Smooth muscle cell (in vitro differentiated cells): ENCODE results near the gene PHYKPL. TPM values are rescaled to one million over a fixed set of nuclear protein-coding genes. Genes with fewer than 3 reads are reported as not detected.

Source experiments
- DNase-seq: peaks from one replicate; lab custom pipeline; 2025; ENCODE audit not compliant: unreplicated experiment; lab: John Stamatoyannopoulos, UW
- H2AFZ ChIP-seq: fragments of 200-600 bp; sonication (generic); 2 replicates; pipeline ENCODE4 v1.6.0; 2016; ENCODE audit warnings: antibody characterized with exemption, low read depth, mild to moderate bottlenecking
- H3F3A ChIP-seq: fragments of 200-600 bp; sonication (generic); 2 replicates; pipeline ENCODE4 v1.6.0; 2017; ENCODE audit warnings: antibody characterized with exemption, low read depth
- H3K27ac ChIP-seq: fragments of 200-600 bp; sonication (generic); 2 replicates; pipeline ENCODE4 v1.5.1; 2016; ENCODE audit warnings: low read depth, mild to moderate bottlenecking
- H3K27me3 ChIP-seq: fragments of 200-600 bp; sonication (generic); 2 replicates; pipeline ENCODE4 v1.6.1; 2016; ENCODE audit warnings: low read depth, mild to moderate bottlenecking
- H3K36me3 ChIP-seq: fragments of 200-600 bp; sonication (generic); 2 replicates; pipeline ENCODE4 v1.5.1; 2016; ENCODE audit warnings: low read depth
- H3K4me1 ChIP-seq: fragments of 200-600 bp; sonication (generic); 2 replicates; pipeline ENCODE4 v1.5.1; 2016; ENCODE audit warnings: low read depth
- H3K4me2 ChIP-seq: fragments of 200-600 bp; sonication (generic); 2 replicates; pipeline ENCODE4 v1.6.0; 2016; ENCODE audit warnings: mild to moderate bottlenecking
- H3K4me3 ChIP-seq: fragments of 200-600 bp; sonication (generic); 2 replicates; pipeline ENCODE4 v1.5.1; 2016; ENCODE audit warnings: mild to moderate bottlenecking
- H3K79me2 ChIP-seq: fragments of 200-600 bp; sonication (generic); 2 replicates; pipeline ENCODE4 v1.6.0; 2016; ENCODE audit warnings: low read depth, mild to moderate bottlenecking
- H3K9ac ChIP-seq: fragments of 200-600 bp; sonication (generic); 2 replicates; pipeline ENCODE4 v1.6.0; 2016; ENCODE audit warnings: low read depth
- H3K9me3 ChIP-seq: fragments of 200-600 bp; sonication (generic); replicated peaks from 2 replicates; pipeline ENCODE4 v1.5.1; 2016; ENCODE audit warnings: low read depth
- H4K20me1 ChIP-seq: fragments of 200-600 bp; sonication (generic); 2 replicates; pipeline ENCODE4 v1.6.0; 2016; ENCODE audit warnings: low read depth
- WGBS: methylation state at CpG from one replicate; pipeline ENCODE4 v1.1.7; 2016; ENCODE audit warnings: low lambda C conversion rate; 5-methylcytosine and 5-hydroxymethylcytosine counted together
- polyA plus RNA-seq: library from polyadenylated mRNA; unstranded; fragments of >200 nt; fragmentation: Nextera tagmentation; extraction: Ambion mirVana; gene quantifications from 2 replicates; pipeline ENCODE4 v1.2.1, GENCODE V29; 2016
- total RNA-seq: library from RNA; depleted of rRNA; stranded (reverse); fragments of >200 nt; gene quantifications from 2 replicates; pipeline ENCODE4 v1.2.3, GENCODE V29; 2014
- TF ChIP-seq, protein P1 (sequence below): fragments of 200-600 bp; sonication (generic); IDR thresholded peaks from 2 replicates; pipeline ENCODE4 v1.5.1; 2017; ENCODE audit warnings: borderline replicate concordance, mild to moderate bottlenecking, antibody characterized with exemption; ENCODE audit not compliant: insufficient read depth, poor library complexity, severe bottlenecking

PHYKPL gene
- total and polyA plus RNA-seq, 2 experiments from 2014 or later: 15.7 to 27.8 TPM

- H2AFZ ChIP-seq: no peak overlapping the region
- H3K4me2 ChIP-seq: no peak overlapping the region
- no peaks in the 10 kb centered on the region for H3F3A ChIP-seq
- no peaks in the 10 kb centered on the region for H3K79me2 ChIP-seq
- H3K4me1 ChIP-seq: no peaks in the 10 kb centered on the region
- no peak overlapping the region for H3K27ac ChIP-seq
- no peaks in the 10 kb centered on the region for H3K27me3 ChIP-seq
- no peaks in the 10 kb centered on the region for H4K20me1 ChIP-seq
- WGBS: 98% methylated on average over 6 of the region's 6 CpGs
- no peaks in the 10 kb centered on the region for H3K9me3 ChIP-seq
- H3K4me3 ChIP-seq: no peak overlapping the region
- H3K36me3 ChIP-seq: no peaks in the 10 kb centered on the region
- DNase-seq: no peak
- TF ChIP-seq, protein P1, sequence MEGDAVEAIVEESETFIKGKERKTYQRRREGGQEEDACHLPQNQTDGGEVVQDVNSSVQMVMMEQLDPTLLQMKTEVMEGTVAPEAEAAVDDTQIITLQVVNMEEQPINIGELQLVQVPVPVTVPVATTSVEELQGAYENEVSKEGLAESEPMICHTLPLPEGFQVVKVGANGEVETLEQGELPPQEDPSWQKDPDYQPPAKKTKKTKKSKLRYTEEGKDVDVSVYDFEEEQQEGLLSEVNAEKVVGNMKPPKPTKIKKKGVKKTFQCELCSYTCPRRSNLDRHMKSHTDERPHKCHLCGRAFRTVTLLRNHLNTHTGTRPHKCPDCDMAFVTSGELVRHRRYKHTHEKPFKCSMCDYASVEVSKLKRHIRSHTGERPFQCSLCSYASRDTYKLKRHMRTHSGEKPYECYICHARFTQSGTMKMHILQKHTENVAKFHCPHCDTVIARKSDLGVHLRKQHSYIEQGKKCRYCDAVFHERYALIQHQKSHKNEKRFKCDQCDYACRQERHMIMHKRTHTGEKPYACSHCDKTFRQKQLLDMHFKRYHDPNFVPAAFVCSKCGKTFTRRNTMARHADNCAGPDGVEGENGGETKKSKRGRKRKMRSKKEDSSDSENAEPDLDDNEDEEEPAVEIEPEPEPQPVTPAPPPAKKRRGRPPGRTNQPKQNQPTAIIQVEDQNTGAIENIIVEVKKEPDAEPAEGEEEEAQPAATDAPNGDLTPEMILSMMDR: no peak
- H3K9ac ChIP-seq: no peak overlapping the region
Measured at GRCh38 chr5:178238313-178238635, 5.7 kb upstream of the PHYKPL start.

DNA sequence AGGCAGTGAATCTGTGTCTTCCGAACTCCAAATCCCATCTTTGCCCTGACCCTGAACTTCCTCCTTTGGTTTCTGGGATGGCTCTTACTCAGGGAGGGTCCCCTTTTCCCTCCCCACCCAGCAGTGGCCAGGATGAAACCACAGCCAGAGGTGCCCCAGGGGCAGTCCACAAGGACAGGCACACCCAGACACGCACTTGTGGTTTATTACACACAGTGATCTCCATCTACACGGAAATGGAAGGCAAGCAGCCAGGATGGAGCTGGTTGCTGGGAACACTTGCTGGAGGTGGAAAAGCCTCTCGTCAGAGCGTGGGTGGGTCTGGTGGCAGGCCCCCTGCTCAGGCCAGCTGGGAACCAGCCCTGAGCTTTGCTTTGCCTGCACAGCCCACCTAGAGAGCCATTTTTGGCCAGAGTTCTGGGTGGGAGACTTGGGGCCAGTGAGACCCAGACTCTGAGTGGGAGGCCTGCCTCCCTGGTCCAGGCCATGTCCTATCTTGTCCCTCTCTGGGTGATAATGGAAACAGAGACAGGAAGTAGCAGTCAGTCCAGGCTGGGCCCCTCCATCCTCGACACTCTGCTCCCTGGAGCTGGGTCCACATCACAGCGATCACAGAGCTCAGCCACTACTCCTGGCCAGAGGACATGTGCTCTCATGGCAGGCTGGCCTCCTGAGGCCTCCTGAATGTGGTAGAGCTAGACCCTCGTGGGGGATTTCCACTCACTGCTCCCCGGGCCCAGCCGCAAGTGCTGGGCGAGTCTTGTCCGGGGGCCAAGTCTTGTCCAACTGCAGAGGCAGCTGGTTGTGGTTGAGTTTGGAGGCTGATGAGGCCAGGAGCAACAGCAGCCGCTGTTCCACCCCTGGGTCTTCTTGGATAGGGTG lies 5.1 kb upstream of the PHYKPL start:
- Histone ChIP-seq H3F3A (peaks cover 4% of the 10 kb centered on the region), H3K27ac (no peak overlapping the region), H3K9ac (no peak overlapping the region), H3K4me3 (no peak overlapping the region), H3K4me1 (no peaks in the 10 kb centered on the region), H3K4me2 (no peak overlapping the region), H2AFZ (no peak overlapping the region), H3K27me3 (no peaks in the 10 kb centered on the region), H3K79me2 (no peaks in the 10 kb centered on the region), H3K9me3 (no peaks in the 10 kb centered on the region), H4K20me1 (no peaks in the 10 kb centered on the region), H3K36me3 (no peaks in the 10 kb centered on the region)
- TF ChIP-seq, protein P1: no peak
- 79% methylated on average over 13 of the region's 13 CpGs for WGBS
- DNase-seq: no peak

DNA sequence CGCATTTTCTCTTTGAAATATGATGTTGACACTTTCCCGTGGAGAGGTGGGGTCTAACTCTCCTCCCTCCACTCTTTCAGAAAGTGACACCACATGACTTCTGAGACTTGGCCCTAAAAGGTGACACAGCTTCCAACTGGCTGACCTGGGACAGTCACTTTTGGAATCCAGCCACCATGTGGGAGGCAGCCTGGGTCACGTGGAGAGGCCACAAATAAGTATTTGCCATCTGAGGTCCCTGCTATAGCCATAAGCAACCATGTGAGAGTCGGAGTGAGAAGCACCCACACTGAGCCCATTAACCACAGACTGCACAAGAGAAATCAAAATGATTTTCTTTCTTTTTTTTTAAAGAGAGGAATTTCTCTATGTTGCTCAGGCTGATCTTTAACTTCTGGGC lies 4.1 kb upstream of the PHYKPL start:
- no peak overlapping the region for H3K4me3 ChIP-seq
- no peaks in the 10 kb centered on the region for H3K36me3 ChIP-seq
- TF ChIP-seq, protein P1: no peak
- no peaks in the 10 kb centered on the region for H3K27me3 ChIP-seq
- no peak for DNase-seq
- peaks cover 4% of the 10 kb centered on the region for H3F3A ChIP-seq
- no peaks in the 10 kb centered on the region for H3K9me3 ChIP-seq
- H2AFZ ChIP-seq: no peak overlapping the region
- no peak overlapping the region for H3K27ac ChIP-seq
- peaks cover 3% of the 10 kb centered on the region for H3K79me2 ChIP-seq
- H4K20me1 ChIP-seq: no peaks in the 10 kb centered on the region
- no peak overlapping the region for H3K4me2 ChIP-seq
- WGBS: 80% methylated on average over 4 of the region's 4 CpGs
- H3K9ac ChIP-seq: no peak overlapping the region
- no peaks in the 10 kb centered on the region for H3K4me1 ChIP-seq

- WGBS: 91% methylated on average over 9 of the region's 9 CpGs
- TF ChIP-seq, protein P1: no peak
- no peak for DNase-seq
- no peak overlapping the region for H3K4me3 ChIP-seq
- no peak overlapping the region for H2AFZ ChIP-seq
- no peaks in the 10 kb centered on the region for H3K27me3 ChIP-seq
- no peak overlapping the region for H3K27ac ChIP-seq
- no peak overlapping the region for H3K4me2 ChIP-seq
- H3K9ac ChIP-seq: no peak overlapping the region
- peaks cover 4% of the 10 kb centered on the region for H3F3A ChIP-seq
- H3K4me1 ChIP-seq: peaks cover 5% of the 10 kb centered on the region
- no peaks in the 10 kb centered on the region for H4K20me1 ChIP-seq
- no peaks in the 10 kb centered on the region for H3K9me3 ChIP-seq
- H3K36me3 ChIP-seq: no peaks in the 10 kb centered on the region
- H3K79me2 ChIP-seq: peaks cover 9% of the 10 kb centered on the region
Measured at GRCh38 chr5:178236126-178236525, 3.5 kb upstream of the PHYKPL start.
